Activated T-cell treated with anti-CD3 and anti-CD28 coated beads, Interleukin-2, amount 50 U/mL, for 72 hours (primary cell): ENCODE measurements around the gene ENPEP. TPM values are rescaled to one million over a fixed set of nuclear protein-coding genes. Genes with fewer than 3 reads are reported as not detected.

Source experiments
- ATAC-seq, 2 donors: fragments of 150-1000 bp; cut with Tn5 transposase; replicated peaks in 1 of 2; 2 replicates each; pipeline ENCODE4 v1.10.0; 2021; ENCODE audit warnings: moderate library complexity in 2 of 2, mild to moderate bottlenecking in 1 of 2
- DNase-seq, 2 donors: peaks; one replicate each; pipeline ENCODE4 v3.0.0; 2021 to 2022; ENCODE audit warnings: mixed read lengths in 1 of 2
- H3K27ac Mint-ChIP-seq: one replicate; pipeline ENCODE4 v1.8.0; 2022; ENCODE audit warnings: mild to moderate bottlenecking, moderate library complexity, mixed read lengths
- H3K27me3 Mint-ChIP-seq: one replicate; pipeline ENCODE4 v1.8.0; 2022; ENCODE audit warnings: low read depth, mixed read lengths
- H3K36me3 Mint-ChIP-seq, 2 donors: one replicate each; pipeline ENCODE4 v1.8.0; 2022; ENCODE audit warnings: mixed read lengths in 2 of 2, mild to moderate bottlenecking in 1 of 2; ENCODE audit not compliant: insufficient read depth in 2 of 2
- H3K4me1 Mint-ChIP-seq: one replicate; pipeline ENCODE4 v1.8.0; 2022; ENCODE audit warnings: low read depth, mixed read lengths
- H3K4me3 Mint-ChIP-seq, 2 donors: one replicate each; pipeline ENCODE4 v1.8.0; 2022; ENCODE audit warnings: mild to moderate bottlenecking in 2 of 2, mixed read lengths in 2 of 2, moderate library complexity in 2 of 2
- H3K9me3 Mint-ChIP-seq, 2 donors: one replicate each; pipeline ENCODE4 v1.8.0; 2022; ENCODE audit warnings: mixed read lengths in 2 of 2
- total RNA-seq, 2 donors: library from RNA; stranded (reverse); gene quantifications; one replicate each; pipeline ENCODE4 v1.2.3, GENCODE V29; 2022

The ENPEP gene
- total RNA-seq, 2 donors from 2014 or later, result 0.84 TPM; not detected in 1

- no peak for ATAC-seq
- Mint-ChIP-seq H3K9me3 (no peaks in the 10 kb centered on the region), H3K4me1 (peaks cover 23% of the 10 kb centered on the region), H3K36me3 (no peaks in the 10 kb centered on the region), H3K27me3 (no peaks in the 10 kb centered on the region), H3K4me3 (peak overlapping the region in 1 of 2 donors; percentile 91), H3K27ac (no peak overlapping the region)
- DNase-seq, result no peak
Measured at GRCh38 chr4:110514889-110515479, 39.0 kb downstream of the ENPEP start.

- ATAC-seq (peak in 1 of 2 donors; percentile 37), DNase-seq (no peak)
- peak overlapping the region; percentile 72 for H3K27ac Mint-ChIP-seq
- peaks cover 23% of the 10 kb centered on the region for H3K4me1 Mint-ChIP-seq
- H3K9me3 Mint-ChIP-seq, result no peaks in the 10 kb centered on the region
- peak overlapping the region; percentile 91 to 93 for H3K4me3 Mint-ChIP-seq
- H3K36me3 Mint-ChIP-seq, result no peaks in the 10 kb centered on the region
- no peaks in the 10 kb centered on the region for H3K27me3 Mint-ChIP-seq
Measured at GRCh38 chr4:110515676-110516075, 39.7 kb downstream of the ENPEP start.

- Mint-ChIP-seq H3K27me3 (peaks cover 2% of the 10 kb centered on the region), H3K4me1 (peaks cover 23% of the 10 kb centered on the region), H3K27ac (peak overlapping the region; percentile 84), H3K9me3 (no peaks in the 10 kb centered on the region), H3K4me3 (peak overlapping the region; percentile 91 to 93), H3K36me3 (no peaks in the 10 kb centered on the region)
- DNase-seq, result peak; percentile 73 to 76
- ATAC-seq, result peak; percentile 78 to 91
Measured at GRCh38 chr4:110516106-110516922, 40.4 kb downstream of the ENPEP start.

GRCh38 chr4:110518889-110519490 lies 43.0 kb downstream of the ENPEP start:
- no peaks in the 10 kb centered on the region for H3K36me3 Mint-ChIP-seq
- H3K9me3 Mint-ChIP-seq, result no peaks in the 10 kb centered on the region
- ATAC-seq, result no peak
- no peak overlapping the region for H3K4me3 Mint-ChIP-seq
- no peak overlapping the region for H3K27ac Mint-ChIP-seq
- peaks cover 23% of the 10 kb centered on the region for H3K4me1 Mint-ChIP-seq
- peaks cover 6% of the 10 kb centered on the region for H3K27me3 Mint-ChIP-seq
- peak; percentile 16 to 21 for DNase-seq

GRCh38 chr4:110520886-110521285 lies 44.9 kb downstream of the ENPEP start:
- Mint-ChIP-seq H3K27me3 (peaks cover 6% of the 10 kb centered on the region), H3K9me3 (no peaks in the 10 kb centered on the region), H3K27ac (no peak overlapping the region), H3K4me3 (no peak overlapping the region), H3K4me1 (peaks cover 13% of the 10 kb centered on the region), H3K36me3 (no peaks in the 10 kb centered on the region)
- DNase-seq, result no peak
- no peak for ATAC-seq

- Mint-ChIP-seq H3K4me3 (no peak overlapping the region), H3K4me1 (peaks cover 13% of the 10 kb centered on the region), H3K27me3 (peaks cover 1% of the 10 kb centered on the region), H3K27ac (peak overlapping the region; percentile 86), H3K36me3 (no peaks in the 10 kb centered on the region), H3K9me3 (no peaks in the 10 kb centered on the region)
- ATAC-seq, result no peak
- DNase-seq, result no peak
Measured at GRCh38 chr4:110526589-110526988, 50.6 kb downstream of the ENPEP start.

- peaks cover 13% of the 10 kb centered on the region for H3K4me1 Mint-ChIP-seq
- no peak overlapping the region for H3K4me3 Mint-ChIP-seq
- no peaks in the 10 kb centered on the region for H3K9me3 Mint-ChIP-seq
- H3K27ac Mint-ChIP-seq, result no peak overlapping the region
- no peaks in the 10 kb centered on the region for H3K36me3 Mint-ChIP-seq
- ATAC-seq (peak; percentile 51 to 95), DNase-seq (peak; percentile 4 to 35)
- peaks cover 3% of the 10 kb centered on the region for H3K27me3 Mint-ChIP-seq
Measured at GRCh38 chr4:110527156-110527555, 51.2 kb downstream of the ENPEP start.

GRCh38 chr4:110532901-110533589 lies 57.1 kb downstream of the ENPEP start:
- H3K4me3 Mint-ChIP-seq, result peak overlapping the region in 1 of 2 donors; percentile 50
- no peaks in the 10 kb centered on the region for H3K36me3 Mint-ChIP-seq
- ATAC-seq (no peak), DNase-seq (no peak)
- peaks cover 0 to 1% of the 10 kb centered on the region in 2 donors for H3K9me3 Mint-ChIP-seq
- no peak overlapping the region for H3K27ac Mint-ChIP-seq
- peaks cover 20% of the 10 kb centered on the region for H3K27me3 Mint-ChIP-seq
- H3K4me1 Mint-ChIP-seq, result no peaks in the 10 kb centered on the region

DNA sequence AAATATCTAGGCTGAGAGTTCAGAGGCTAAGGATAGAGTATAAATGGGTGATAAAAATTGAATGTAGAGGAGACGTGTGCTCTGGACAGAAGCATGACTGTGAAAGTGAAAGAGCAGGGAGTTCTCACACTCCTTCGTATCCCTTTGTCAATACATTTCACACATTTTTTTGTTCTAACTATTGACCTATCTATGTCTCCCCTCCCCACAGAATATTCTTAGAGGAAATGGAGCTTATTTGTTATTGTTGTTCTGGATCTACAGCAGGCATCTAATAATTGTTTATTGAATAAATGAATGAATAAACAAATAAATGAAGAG lies 57.6 kb downstream of the ENPEP start:
- Mint-ChIP-seq H3K36me3 (peaks cover 0 to under 1% of the 10 kb centered on the region in 2 donors), H3K4me1 (no peaks in the 10 kb centered on the region), H3K9me3 (peaks cover under 1 to 1% of the 10 kb centered on the region in 2 donors), H3K27ac (peak overlapping the region; percentile 68), H3K4me3 (peak overlapping the region in 1 of 2 donors; percentile 50), H3K27me3 (peaks cover 20% of the 10 kb centered on the region)
- ATAC-seq (no peak), DNase-seq (no peak)

GRCh38 chr4:110533940-110534339 lies 58.0 kb downstream of the ENPEP start:
- Mint-ChIP-seq H3K9me3 (peaks cover 1 to 2% of the 10 kb centered on the region in 2 donors), H3K36me3 (peaks cover 0 to 1% of the 10 kb centered on the region in 2 donors), H3K27me3 (peaks cover 20% of the 10 kb centered on the region), H3K27ac (peak overlapping the region; percentile 68), H3K4me1 (no peaks in the 10 kb centered on the region), H3K4me3 (peak overlapping the region in 1 of 2 donors; percentile 49)
- DNase-seq (peak in 1 of 2 donors; percentile 3), ATAC-seq (peak in 1 of 2 donors; percentile 83)

GRCh38 chr4:110540581-110540980 lies 64.6 kb downstream of the ENPEP start:
- Mint-ChIP-seq H3K9me3 (peaks cover 1 to 2% of the 10 kb centered on the region in 2 donors), H3K36me3 (peaks cover 0 to 1% of the 10 kb centered on the region in 2 donors), H3K27me3 (peaks cover 17% of the 10 kb centered on the region), H3K4me1 (no peaks in the 10 kb centered on the region), H3K27ac (no peak overlapping the region), H3K4me3 (no peak overlapping the region)
- no peak for ATAC-seq
- no peak for DNase-seq

GRCh38 chr4:110540982-110541451 lies 65.1 kb downstream of the ENPEP start:
- ATAC-seq (no peak), DNase-seq (no peak)
- Mint-ChIP-seq H3K4me3 (no peak overlapping the region), H3K27me3 (peaks cover 17% of the 10 kb centered on the region), H3K36me3 (peaks cover 0 to 1% of the 10 kb centered on the region in 2 donors), H3K9me3 (peaks cover 1 to 2% of the 10 kb centered on the region in 2 donors), H3K27ac (no peak overlapping the region), H3K4me1 (no peaks in the 10 kb centered on the region)

GRCh38 chr4:110543577-110543976 lies 67.6 kb downstream of the ENPEP start:
- no peaks in the 10 kb centered on the region for H3K4me1 Mint-ChIP-seq
- peaks cover 0 to 2% of the 10 kb centered on the region in 2 donors for H3K9me3 Mint-ChIP-seq
- peaks cover 17% of the 10 kb centered on the region for H3K27me3 Mint-ChIP-seq

More at GRCh38 chr4:110543577-110543976, 67.6 kb downstream of the ENPEP start:
- H3K27ac Mint-ChIP-seq, result no peak overlapping the region
- H3K4me3 Mint-ChIP-seq, result no peak overlapping the region
- H3K36me3 Mint-ChIP-seq, result peaks cover 0 to under 1% of the 10 kb centered on the region in 2 donors
- DNase-seq, result no peak
- ATAC-seq, result no peak
